ENCODE measurements around the gene MEIS2. TPM values are rescaled to one million over a fixed set of nuclear protein-coding genes. Genes with fewer than 3 reads are reported as not detected.

MEIS2 gene
- total RNA-seq, 1 donor from 2014 or later, result 6.0 TPM

DNA sequence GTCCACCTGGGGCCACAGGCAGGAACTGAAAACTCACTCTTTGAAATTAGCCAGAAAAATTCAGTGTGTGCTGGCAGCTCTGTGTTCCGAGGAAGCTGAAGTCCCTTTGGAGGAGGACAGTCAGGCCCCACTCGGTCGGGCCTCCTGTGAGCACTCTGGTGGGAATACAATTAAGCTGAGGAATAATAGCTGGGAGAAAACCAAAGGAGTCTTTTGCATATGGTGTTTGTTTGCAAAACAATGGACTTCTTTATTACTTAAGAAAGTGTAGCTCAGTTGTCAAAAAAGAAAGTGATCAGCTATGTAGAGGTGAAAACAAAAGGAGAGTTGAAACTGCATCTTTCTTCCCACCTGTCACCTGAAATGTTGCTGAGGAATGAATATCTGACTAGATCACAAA, 202.5 kb downstream of the MEIS2 start:
- peaks cover 3% of the 10 kb centered on the region for H3K4me1 Mint-ChIP-seq (ENCODE audit: low read depth, unreplicated experiment)
- H3K36me3 Mint-ChIP-seq (ENCODE audit: unreplicated experiment), result no peaks in the 10 kb centered on the region
- TF ChIP-seq, protein P1, sequence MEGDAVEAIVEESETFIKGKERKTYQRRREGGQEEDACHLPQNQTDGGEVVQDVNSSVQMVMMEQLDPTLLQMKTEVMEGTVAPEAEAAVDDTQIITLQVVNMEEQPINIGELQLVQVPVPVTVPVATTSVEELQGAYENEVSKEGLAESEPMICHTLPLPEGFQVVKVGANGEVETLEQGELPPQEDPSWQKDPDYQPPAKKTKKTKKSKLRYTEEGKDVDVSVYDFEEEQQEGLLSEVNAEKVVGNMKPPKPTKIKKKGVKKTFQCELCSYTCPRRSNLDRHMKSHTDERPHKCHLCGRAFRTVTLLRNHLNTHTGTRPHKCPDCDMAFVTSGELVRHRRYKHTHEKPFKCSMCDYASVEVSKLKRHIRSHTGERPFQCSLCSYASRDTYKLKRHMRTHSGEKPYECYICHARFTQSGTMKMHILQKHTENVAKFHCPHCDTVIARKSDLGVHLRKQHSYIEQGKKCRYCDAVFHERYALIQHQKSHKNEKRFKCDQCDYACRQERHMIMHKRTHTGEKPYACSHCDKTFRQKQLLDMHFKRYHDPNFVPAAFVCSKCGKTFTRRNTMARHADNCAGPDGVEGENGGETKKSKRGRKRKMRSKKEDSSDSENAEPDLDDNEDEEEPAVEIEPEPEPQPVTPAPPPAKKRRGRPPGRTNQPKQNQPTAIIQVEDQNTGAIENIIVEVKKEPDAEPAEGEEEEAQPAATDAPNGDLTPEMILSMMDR (IDR thresholded peaks at IDR 0.05; ENCODE audit: partially characterized antibody, unreplicated experiment), result no peak
- H3K9me3 Mint-ChIP-seq (ENCODE audit: unreplicated experiment), result no peaks in the 10 kb centered on the region
- no peak for DNase-seq
- H3K4me3 Mint-ChIP-seq (ENCODE audit: unreplicated experiment), result no peak overlapping the region
- H3K27me3 Mint-ChIP-seq (ENCODE audit: unreplicated experiment), result peaks cover 2% of the 10 kb centered on the region
- H3K27ac Mint-ChIP-seq (ENCODE audit: unreplicated experiment), result no peak overlapping the region

DNA sequence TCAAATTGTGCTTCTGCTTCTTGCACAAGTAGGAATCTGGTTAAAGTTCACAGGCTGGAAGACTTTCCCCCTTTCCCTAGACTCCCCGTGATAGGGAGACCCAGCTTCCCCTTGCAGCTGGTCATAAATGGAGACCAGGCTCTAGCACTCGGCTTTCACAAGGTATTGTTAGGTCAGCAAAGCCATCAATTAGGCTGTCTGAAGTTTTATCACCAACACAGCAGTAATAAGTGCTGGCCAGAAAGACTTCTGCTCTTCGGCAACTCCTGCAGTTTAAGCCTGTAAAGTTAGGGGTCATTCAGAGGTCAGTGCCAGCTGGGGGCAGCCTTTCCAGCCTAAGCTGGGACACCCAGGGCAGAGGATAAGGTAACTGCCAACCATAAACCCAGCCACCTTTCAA, 203.4 kb downstream of the MEIS2 start:
- DNase-seq, result no peak
- TF ChIP-seq, protein P1 (IDR thresholded peaks at IDR 0.05; ENCODE audit: partially characterized antibody, unreplicated experiment), result no peak
- no peaks in the 10 kb centered on the region for H3K36me3 Mint-ChIP-seq (ENCODE audit: unreplicated experiment)
- H3K9me3 Mint-ChIP-seq (ENCODE audit: unreplicated experiment), result no peaks in the 10 kb centered on the region
- H3K4me1 Mint-ChIP-seq (ENCODE audit: low read depth, unreplicated experiment), result peaks cover 3% of the 10 kb centered on the region
- H3K27ac Mint-ChIP-seq (ENCODE audit: unreplicated experiment), result no peak overlapping the region
- H3K27me3 Mint-ChIP-seq (ENCODE audit: unreplicated experiment), result peaks cover 2% of the 10 kb centered on the region
- no peak overlapping the region for H3K4me3 Mint-ChIP-seq (ENCODE audit: unreplicated experiment)

DNA sequence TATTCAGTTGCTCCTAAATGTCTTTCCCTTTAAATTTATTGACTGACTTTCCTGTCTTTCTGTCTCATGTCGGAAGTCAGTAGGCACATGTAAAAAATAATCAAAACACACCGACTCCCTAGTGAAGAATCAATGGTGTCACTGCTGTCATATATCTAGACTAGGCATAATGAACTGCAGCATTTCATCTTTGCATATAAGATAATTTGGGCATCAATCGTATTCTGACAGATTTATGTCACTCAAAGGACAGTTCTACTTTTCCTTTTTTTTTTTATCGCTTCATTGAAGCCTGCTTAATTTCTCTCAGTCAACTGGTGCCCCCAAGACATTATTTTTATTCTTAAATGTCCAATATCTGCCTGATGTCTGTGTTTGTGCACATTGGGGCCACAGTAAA, 206.3 kb downstream of the MEIS2 start:
- Mint-ChIP-seq H3K36me3 (ENCODE audit: unreplicated experiment) (no peaks in the 10 kb centered on the region), H3K9me3 (ENCODE audit: unreplicated experiment) (peaks cover 2% of the 10 kb centered on the region), H3K4me3 (ENCODE audit: unreplicated experiment) (no peak overlapping the region), H3K27ac (ENCODE audit: unreplicated experiment) (no peak overlapping the region), H3K27me3 (ENCODE audit: unreplicated experiment) (peaks cover 8% of the 10 kb centered on the region), H3K4me1 (ENCODE audit: low read depth, unreplicated experiment) (peaks cover 3% of the 10 kb centered on the region)
- TF ChIP-seq, protein P1 (IDR thresholded peaks at IDR 0.05; ENCODE audit: partially characterized antibody, unreplicated experiment), result no peak
- DNase-seq, result no peak

DNA sequence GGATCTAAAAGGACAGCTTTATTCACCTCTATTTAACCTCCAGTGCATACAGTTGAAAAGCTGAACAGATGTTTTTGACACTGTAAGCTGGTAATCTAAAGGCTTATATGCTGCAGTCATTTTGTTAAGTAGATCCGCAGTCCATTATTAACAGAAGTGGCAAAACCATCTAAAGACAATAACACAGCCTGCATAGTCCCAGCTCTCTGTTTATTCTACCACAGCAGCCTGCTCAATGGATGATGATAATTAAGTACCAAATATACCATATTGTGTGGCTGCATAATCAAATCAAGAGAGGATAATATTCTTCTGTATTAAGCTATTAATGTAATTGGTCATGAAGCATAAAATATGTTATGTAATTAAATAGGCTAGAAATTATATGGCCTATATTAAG, 207.1 kb downstream of the MEIS2 start:
- H3K4me1 Mint-ChIP-seq (ENCODE audit: low read depth, unreplicated experiment), result peaks cover 5% of the 10 kb centered on the region

More for the DNA sequence above, 207.1 kb downstream of the MEIS2 start:
- Mint-ChIP-seq H3K27me3 (ENCODE audit: unreplicated experiment) (peaks cover 11% of the 10 kb centered on the region), H3K4me3 (ENCODE audit: unreplicated experiment) (no peak overlapping the region), H3K36me3 (ENCODE audit: unreplicated experiment) (no peaks in the 10 kb centered on the region), H3K9me3 (ENCODE audit: unreplicated experiment) (peaks cover 2% of the 10 kb centered on the region), H3K27ac (ENCODE audit: unreplicated experiment) (no peak overlapping the region)
- DNase-seq, result no peak
- TF ChIP-seq, protein P1 (IDR thresholded peaks at IDR 0.05; ENCODE audit: partially characterized antibody, unreplicated experiment), result no peak
